Glutamatergic neuron (in vitro differentiated cells): ENCODE results near the gene ANKRD9. TPM values are rescaled to one million over a fixed set of nuclear protein-coding genes. Genes with fewer than 3 reads are reported as not detected.

ENCODE experiments used
- DNase-seq: peaks from one replicate; pipeline ENCODE4 v3.0.0; 2022
- H3K27ac Mint-ChIP-seq: one replicate; pipeline ENCODE4 v1.8.0; 2020; ENCODE audit warnings: mild to moderate bottlenecking, mixed read lengths, inconsistent platforms; ENCODE audit not compliant: unreplicated experiment
- H3K27me3 Mint-ChIP-seq: one replicate; pipeline ENCODE4 v1.8.0; 2020; ENCODE audit warnings: mild to moderate bottlenecking, moderate library complexity, mixed read lengths, inconsistent platforms; ENCODE audit not compliant: unreplicated experiment
- H3K36me3 Mint-ChIP-seq: one replicate; pipeline ENCODE4 v1.8.0; 2020; ENCODE audit warnings: mild to moderate bottlenecking, mixed read lengths, inconsistent platforms; ENCODE audit not compliant: unreplicated experiment
- H3K4me1 Mint-ChIP-seq: one replicate; pipeline ENCODE4 v1.8.0; 2020; ENCODE audit warnings: mild to moderate bottlenecking, low read depth, mixed read lengths, inconsistent platforms; ENCODE audit not compliant: unreplicated experiment
- H3K4me3 Mint-ChIP-seq: one replicate; pipeline ENCODE4 v1.8.0; 2020; ENCODE audit warnings: mild to moderate bottlenecking, mixed read lengths, inconsistent platforms; ENCODE audit not compliant: unreplicated experiment
- H3K9me3 Mint-ChIP-seq: one replicate; pipeline ENCODE4 v1.8.0; 2020; ENCODE audit warnings: mild to moderate bottlenecking, moderate library complexity, mixed read lengths, inconsistent platforms; ENCODE audit not compliant: unreplicated experiment
- microRNA-seq: library from miRNA; unstranded; fragments of <30 nt; microRNA quantifications from one replicate; pipeline ENCODE4, GENCODE V29; 2020; ENCODE audit not compliant: unreplicated experiment
- total RNA-seq: library from RNA; stranded (reverse); fragmentation: NEBNext Ultra II Directional; extraction: Animal tissue kit (Norgen Biotek cat#: 25700); gene quantifications from one replicate; pipeline ENCODE4 v1.2.1, GENCODE V29; 2021; ENCODE audit not compliant: unreplicated experiment
- TF ChIP-seq, protein P1 (sequence below): fragments of 200-600 bp; sonication (generic); IDR thresholded peaks from one replicate; pipeline ENCODE4 v1.5.0; 2021; ENCODE audit not compliant: partially characterized antibody, unreplicated experiment

The ANKRD9 gene
- total RNA-seq, 1 donor from 2014 or later: 3.5 TPM

GRCh38 chr14:102457509-102457908, 52.1 kb downstream of the ANKRD9 start:
- no peak for DNase-seq
- Mint-ChIP-seq H3K27ac (no peak overlapping the region), H3K4me3 (no peak overlapping the region), H3K36me3 (peaks cover 8% of the 10 kb centered on the region), H3K4me1 (peaks cover 4% of the 10 kb centered on the region), H3K9me3 (peaks cover 1% of the 10 kb centered on the region), H3K27me3 (peaks cover 2% of the 10 kb centered on the region)
- TF ChIP-seq, protein P1, sequence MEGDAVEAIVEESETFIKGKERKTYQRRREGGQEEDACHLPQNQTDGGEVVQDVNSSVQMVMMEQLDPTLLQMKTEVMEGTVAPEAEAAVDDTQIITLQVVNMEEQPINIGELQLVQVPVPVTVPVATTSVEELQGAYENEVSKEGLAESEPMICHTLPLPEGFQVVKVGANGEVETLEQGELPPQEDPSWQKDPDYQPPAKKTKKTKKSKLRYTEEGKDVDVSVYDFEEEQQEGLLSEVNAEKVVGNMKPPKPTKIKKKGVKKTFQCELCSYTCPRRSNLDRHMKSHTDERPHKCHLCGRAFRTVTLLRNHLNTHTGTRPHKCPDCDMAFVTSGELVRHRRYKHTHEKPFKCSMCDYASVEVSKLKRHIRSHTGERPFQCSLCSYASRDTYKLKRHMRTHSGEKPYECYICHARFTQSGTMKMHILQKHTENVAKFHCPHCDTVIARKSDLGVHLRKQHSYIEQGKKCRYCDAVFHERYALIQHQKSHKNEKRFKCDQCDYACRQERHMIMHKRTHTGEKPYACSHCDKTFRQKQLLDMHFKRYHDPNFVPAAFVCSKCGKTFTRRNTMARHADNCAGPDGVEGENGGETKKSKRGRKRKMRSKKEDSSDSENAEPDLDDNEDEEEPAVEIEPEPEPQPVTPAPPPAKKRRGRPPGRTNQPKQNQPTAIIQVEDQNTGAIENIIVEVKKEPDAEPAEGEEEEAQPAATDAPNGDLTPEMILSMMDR: no peak

- Mint-ChIP-seq H3K4me3 (no peak overlapping the region), H3K9me3 (peaks cover 1% of the 10 kb centered on the region), H3K27me3 (peaks cover 2% of the 10 kb centered on the region), H3K4me1 (no peaks in the 10 kb centered on the region), H3K36me3 (peaks cover 8% of the 10 kb centered on the region), H3K27ac (no peak overlapping the region)
- TF ChIP-seq, protein P1: no peak
- no peak for DNase-seq
These were observed 54.9 kb downstream of the ANKRD9 start for GRCh38 chr14:102454711-102455110.

- Mint-ChIP-seq H3K4me1 (no peaks in the 10 kb centered on the region), H3K4me3 (no peak overlapping the region), H3K36me3 (no peaks in the 10 kb centered on the region), H3K27me3 (no peaks in the 10 kb centered on the region), H3K27ac (no peak overlapping the region), H3K9me3 (no peaks in the 10 kb centered on the region)
- TF ChIP-seq, protein P1: no peak
- no peak for DNase-seq
These were observed 57.3 kb downstream of the ANKRD9 start for GRCh38 chr14:102452302-102452701.

Small RNAs within 50 kb of the gene (microRNA-seq; reads per million reads assigned to microRNA genes)
- gene MIR4309: not detected

Other genes starting within 250 kb of the ANKRD9 start
- 6.5 TPM for gene MOK, start 204.6 kb downstream of the ANKRD9 start, total RNA-seq
- gene ZNF839, start 190.0 kb downstream of the ANKRD9 start, total RNA-seq: 13.6 TPM
- 25.9 TPM for gene CINP, start 146.9 kb downstream of the ANKRD9 start, total RNA-seq
- 24.5 TPM for gene TECPR2, start 146.8 kb downstream of the ANKRD9 start, total RNA-seq
- gene RCOR1, start 82.9 kb upstream of the ANKRD9 start, total RNA-seq: 14.3 TPM